GM21723 (cell line): ENCODE data around the gene TXNDC17.
"Not testable (repeated sequence)": the region's sequence is repeated elsewhere in the genome, so short reads cannot be mapped to it uniquely, and the experiment has no call there.

Experiments
- ATAC-seq: cut with Tn5 transposase; IDR thresholded peaks from one replicate; pipeline ENCODE4 v1.9.1; 2021; ENCODE audit warnings: mild to moderate bottlenecking, moderate library complexity; ENCODE audit not compliant: unreplicated experiment

The TXNDC17 gene

DNA sequence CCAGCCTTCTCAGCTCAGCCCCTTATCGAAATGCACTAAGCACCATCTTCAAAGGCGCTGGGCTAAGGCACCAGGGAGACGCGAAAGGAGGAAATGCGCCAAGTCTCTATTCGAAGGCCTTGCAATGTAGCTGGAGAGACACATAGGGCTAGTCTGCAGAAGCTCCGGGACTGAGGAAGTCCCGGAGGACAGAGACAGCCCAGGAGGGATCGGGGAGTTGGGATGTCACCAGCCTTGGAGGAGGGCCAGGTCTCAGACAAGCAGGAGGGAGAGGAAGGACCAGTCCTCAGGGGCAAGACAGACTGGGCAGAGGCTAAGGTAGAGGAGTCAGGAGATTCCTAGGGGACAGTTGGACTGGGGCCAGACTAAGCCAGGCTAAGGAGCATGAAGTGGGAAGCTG lies 19.2 kb downstream of the TXNDC17 start:
- no peak for ATAC-seq

DNA sequence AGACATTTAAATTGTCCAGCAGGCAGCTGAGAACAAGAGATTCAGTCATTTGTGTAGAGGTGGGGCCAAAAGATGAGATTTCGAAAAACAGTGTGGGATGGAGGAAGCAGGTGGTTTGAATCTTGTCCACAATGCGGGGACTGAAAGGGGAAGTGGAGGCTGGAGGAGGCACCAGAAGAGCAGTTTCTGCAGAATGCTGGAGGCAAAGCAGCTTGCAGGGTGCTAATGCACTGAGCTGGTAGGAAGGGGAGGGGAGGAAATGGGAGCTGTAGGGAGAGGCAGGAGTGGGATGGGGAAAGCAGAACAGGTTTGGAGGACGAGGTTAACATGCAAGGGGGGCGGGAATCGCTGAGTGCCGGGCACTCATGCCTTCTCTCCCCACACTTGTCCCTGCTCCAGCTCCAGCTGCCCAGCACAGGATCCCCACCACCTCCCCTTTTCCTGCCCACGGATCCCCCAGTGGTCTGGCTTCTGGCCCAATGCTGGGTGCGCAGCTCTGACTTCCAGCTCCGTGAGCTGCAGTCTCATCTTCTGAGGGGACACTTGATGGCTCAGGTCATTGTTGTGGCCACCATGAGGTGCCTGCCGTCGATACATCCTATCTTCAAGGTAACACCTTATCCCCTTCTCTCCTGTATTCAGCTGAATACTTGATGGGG lies 20.1 kb downstream of the TXNDC17 start:
- ATAC-seq, result peak; percentile 62

DNA sequence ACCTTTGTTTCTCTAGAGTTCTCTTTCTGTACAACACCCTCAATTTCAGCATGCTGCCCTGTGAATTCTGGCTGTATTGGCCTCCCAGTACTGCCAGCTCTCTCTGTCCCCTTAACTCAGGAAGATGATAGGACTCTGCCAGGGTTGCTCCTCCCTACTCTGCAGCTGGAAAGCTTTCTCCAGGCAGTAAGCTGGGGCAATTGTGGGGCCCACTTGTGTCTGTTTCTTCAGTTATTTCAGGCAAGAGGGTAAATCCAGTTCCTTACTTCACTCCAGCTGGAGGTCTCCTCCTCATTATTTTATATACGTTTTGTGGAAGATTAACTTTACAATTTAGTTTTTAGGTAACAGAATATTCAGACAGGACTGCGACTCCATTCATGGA lies 20.6 kb downstream of the TXNDC17 start:
- no peak for ATAC-seq

DNA sequence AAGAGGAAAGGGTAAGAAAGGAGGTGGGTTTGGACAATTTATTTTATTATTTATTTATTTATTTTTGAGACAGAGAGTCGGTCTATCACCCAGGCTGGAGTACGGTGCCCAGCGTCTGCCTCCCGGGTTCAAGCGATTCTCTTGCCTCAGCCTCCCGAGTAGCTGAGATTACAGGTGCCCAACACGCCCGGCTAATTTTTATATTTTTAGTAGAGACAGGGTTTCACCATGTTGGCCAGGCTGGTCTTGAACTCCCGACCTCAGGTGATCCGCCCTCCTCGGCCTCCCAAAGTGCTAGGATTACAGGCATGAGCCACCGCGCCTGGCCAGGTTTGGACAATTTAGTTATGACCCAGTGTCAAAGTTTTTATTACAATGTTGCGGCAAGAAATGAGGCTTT lies 22.3 kb downstream of the TXNDC17 start:
- ATAC-seq, result not testable (repeated sequence)

DNA sequence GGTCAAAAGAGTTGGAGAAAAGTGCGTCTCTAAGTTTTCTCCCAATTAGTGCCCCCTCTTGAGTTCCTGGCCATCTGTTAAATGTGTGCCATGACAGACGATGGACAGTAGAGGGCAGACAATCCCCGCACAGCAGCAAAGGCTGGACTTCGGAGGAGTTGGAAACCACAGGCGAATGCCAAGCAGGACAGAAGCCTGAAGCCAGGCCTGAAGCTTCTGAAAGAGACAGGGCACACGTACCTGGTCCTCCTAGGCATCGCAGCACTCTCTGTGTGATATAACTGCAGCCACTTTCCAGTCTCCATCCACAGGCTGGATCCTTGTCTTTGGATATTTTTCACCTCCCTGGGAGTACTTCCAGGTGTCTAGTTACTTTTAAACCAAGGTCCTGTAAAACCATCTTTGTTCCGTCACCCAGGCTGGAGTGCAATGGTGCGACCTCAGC lies 25.2 kb downstream of the TXNDC17 start:
- ATAC-seq, result no peak

DNA sequence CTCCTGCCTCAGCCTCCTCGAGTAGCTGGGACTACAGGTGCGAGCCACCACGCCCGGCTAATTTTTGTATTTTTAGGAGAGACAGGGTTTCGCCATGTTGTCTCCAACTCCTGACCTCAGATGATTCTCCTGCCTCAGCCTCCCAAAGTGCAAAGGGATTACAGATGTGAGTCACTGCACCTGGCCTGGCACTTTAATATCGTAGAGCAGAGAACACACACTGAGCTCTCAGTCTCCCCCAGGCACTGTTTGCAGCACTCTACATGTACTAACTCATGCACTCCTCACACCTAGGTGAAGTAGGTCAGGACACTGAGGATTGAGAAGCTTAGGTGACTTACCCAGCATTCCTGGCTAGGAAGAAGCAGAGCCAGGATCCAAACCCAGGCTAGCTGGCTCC lies 25.7 kb downstream of the TXNDC17 start:
- no peak for ATAC-seq

DNA sequence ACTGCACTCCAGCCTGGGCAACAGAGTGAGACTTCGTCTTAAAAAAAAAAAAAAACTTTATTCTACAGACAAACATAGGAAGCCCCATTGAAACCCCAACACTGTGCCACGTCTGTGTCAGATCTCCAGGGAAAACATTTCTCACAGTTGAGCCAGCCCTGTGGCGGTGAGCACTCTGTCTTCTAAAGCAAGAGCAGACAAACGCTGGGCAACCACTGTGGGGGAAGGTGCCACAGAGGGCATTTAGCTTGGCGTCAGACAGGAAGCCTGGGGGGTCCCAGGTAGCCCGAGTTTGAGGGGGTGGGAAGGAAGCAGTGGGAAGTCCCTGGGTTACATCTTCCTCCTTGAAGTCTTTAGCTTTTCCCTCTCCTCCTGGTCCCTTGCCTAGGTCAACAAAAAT lies 26.7 kb downstream of the TXNDC17 start:
- no peak for ATAC-seq

DNA sequence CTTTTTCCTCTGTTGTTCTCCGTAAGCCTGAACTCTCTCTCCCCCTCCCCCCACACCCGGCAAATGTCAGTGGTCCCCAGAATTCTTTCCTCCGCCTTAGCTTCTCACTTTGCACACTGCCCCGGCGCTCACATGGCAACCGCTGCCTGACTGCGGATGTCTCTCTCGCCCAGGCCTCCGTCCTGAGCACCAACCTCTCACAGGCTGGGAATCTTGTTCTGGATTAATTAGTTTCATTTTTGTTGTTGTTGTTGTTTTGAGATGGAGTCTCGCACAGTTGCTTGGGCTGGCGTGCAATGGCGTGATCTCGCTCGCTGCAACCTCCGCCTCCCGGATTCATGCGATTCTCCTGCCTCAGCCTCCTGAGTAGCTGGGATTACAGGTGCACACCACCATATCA lies 27.4 kb downstream of the TXNDC17 start:
- ATAC-seq, result no peak

DNA sequence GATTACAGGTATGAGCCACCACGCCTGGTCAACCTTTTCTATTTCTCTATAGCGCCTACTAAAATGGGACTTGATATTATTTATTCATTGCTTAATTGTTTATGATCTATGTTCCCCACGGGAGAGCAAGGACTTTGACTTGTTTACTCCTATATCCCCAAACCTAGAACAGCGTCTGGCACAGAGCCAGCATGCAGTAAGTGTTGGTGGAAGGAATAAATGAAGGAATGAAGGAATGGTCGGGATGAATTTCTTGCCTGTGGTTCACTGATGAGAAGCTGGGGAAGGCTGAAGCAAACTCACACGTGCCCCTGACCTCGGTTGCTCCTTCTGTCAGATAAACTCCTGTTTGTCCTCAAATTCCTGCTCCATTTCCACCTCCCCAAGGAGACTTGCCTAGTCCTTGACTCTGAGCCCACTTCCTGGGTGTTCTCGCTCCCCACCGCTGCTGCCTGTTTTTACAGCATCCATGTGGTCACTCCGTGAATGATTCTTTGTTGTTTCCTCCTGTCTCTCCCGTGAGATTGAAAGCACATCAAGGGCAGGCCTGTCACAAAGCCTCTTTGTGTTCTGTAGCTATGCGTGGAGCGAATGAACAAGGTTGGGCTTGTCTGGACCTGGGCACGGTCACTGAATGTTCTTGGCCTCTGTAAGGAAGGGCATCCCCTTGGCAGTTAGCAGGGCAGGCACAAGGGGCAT lies 28.0 kb downstream of the TXNDC17 start:
- ATAC-seq, result no peak

DNA sequence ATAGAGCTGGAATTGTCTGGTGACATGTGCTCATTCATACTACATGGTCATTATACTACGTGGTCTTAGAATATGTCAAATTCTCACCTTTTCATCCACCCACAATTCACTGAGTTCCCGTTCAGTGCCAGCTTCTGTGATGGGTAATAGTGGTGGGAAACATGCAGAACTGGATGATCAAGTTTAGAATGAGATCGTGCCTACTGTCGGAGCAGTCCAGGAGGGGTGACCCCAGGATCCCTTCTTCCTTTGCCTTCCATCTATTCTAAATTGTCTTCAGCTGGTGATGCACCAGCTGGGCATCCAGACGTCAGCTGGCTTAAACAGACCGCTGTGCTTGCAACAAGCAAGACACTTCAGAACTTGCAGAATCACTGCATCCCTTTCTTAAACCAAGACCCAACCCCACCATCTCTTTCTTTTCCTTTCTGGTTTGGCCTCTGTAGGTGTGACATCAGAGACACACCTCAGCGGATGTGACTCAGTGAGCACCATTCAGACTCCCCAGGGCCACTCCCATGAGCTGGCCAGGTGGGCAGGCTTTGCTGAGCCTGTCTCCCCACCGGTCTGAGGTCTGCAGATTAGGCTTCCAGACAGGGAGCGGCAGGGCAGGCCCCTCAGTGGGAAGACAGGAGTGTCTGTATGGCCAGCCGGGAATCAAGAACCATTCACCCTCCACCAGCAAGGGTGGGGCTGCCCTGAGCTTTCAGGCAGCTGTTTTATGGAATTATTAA lies 28.8 kb downstream of the TXNDC17 start:
- no peak for ATAC-seq

DNA sequence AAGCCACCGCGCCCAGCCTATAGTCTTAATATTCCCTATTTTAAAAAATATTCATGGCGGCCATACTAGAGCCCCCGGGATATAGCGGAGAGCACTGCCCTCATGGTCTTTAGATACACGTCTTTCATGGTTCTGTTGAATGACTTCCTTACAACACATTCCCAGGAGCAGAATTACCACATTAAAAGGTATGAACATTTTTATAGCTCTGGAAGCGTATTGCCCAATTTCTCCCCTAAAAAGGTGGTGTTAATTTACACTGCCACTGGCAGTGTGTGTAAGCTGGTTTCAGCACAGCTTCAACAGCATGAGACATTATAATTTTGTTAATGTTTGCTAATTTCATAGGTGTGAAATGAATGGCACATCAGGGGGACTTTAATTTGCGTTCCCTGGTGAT lies 29.7 kb downstream of the TXNDC17 start:
- no peak for ATAC-seq

DNA sequence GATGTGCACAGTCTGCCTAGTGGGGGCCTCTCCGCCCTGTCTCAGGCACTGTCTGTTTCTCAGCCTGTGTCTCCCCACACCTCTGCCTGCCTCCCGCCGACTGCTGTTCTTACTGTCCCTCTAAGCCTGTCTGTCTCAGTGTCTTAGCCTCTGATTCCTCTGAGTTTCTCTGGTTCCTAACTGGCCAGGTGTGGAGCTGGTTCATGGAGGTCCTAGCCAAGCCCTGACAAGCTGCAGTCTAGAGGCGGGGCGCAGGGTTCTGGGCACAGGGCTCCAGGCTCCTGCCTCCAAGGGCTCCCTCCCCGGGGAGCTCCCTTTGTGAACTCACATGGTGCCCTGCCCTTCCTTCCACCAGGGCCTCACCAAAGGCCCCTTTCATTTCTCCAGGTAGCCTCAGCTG lies 30.1 kb downstream of the TXNDC17 start:
- no peak for ATAC-seq

DNA sequence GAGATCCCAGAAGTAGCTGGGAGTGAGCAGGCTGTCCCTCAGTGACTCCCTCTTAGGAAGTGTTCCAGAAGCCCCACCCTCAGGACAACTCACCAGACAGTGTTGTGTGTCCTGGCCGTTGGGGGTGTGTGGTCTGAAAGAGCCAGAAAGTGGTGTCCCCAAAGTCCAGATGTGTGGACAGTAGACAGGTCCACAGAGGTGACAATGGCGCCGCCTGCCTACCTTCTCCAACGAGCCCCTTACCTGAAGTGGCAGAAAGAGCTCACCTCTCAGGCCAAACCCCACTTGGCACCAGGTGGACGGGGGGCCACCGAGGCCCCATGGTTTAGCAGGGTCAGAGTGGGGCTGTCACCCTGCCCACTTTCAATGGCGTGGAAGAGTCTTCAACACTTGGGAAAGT lies 30.6 kb downstream of the TXNDC17 start:
- no peak for ATAC-seq

DNA sequence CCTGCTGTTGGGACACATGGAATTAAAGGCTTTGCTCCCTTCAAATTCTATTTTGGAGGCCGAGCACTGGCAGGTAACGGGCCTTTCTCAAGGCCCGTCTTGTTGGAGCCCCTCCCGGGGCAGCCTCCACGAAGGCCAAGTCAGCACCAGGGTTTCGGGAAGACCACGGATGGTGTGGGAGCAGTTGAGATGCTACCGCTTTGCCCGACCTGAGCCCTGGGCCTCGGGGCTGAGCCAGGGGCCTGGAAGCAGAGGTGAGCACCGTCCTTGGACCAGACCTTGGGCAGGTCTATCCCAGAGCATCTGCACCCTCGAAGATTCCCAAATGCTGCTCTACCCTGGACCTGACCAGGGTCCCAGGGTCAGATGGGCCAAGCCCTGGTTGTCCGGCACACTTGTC lies 33.7 kb downstream of the TXNDC17 start:
- no peak for ATAC-seq

DNA sequence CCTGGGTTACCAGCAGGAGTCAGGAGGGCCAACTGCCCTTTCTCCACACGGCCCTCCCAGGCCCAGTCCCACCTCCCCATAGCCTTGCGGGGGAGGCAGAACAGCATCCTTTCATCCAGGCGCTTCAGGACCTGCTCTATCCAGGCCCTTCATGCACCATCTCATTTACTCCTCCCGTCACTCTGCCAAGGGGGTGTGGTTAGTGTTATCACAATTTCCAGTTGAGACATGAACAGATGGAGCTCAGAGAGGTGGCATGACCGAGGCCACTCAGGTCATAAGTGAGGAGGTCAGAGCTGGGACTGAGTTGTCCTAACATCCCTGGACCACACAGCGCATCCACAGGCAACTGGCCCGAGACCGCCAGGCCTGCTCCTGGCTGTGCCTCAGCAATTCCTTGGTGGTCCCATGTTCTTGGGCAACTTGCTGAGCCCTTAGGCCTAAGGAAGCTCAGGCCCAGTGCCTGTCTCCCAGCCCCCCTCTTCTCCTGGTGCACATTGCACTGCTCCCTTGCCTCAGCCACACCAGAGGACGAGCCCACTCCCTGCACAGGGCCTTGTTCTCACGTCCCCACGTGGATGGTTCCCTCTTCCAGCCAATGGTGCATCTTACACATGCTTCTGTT lies 34.5 kb downstream of the TXNDC17 start:
- ATAC-seq, result no peak

DNA sequence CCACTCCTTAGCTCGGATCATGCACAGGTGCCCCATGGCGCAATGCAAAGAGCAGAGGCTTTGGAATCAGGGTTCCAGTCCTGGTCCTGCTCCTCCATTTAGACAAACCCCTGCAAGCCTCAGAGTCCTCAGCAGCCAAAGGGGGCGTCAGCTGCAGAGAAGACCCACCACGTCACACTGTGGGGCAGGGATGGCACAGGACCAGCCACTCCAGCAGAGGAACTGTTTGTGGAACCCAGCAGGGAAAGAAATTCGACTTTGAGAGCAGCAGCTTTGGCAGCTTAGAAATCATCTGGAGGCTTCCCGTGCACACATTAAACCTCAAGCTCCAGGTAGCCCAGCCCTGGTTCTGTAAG lies 35.9 kb downstream of the TXNDC17 start:
- ATAC-seq, result no peak

DNA sequence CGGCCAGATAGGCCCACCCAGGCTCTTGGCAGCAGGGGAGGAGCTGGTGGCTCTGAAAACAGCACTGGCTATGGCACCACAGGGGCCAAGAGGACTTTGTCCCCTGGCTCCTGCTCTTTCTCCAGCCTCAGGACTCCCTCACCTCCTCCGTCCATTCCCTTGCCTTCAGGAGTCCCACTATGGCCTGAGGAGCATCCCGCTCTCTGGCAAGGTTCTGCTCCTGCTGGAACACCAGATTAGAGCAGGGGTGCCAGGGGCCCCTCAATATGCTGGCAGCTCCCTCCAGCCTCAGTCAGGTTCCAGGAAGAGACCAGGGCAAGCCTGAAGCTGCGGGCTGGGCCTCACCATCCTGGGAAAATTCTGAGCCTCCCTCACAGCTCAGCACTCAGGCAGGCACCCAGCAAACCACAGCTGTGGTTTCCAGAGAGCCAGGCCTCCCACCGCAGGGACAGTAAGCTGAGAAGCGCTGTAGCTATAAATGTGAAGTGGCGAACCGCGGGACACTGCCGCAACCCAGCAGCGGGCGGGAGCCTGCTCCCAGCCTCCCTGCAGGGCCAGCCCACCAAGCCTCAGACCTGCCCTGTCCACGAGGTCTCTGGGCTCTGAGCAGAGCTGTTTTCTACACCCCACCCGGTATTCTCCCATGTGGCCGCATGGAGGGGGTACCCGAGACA lies 36.4 kb downstream of the TXNDC17 start:
- ATAC-seq, result no peak

DNA sequence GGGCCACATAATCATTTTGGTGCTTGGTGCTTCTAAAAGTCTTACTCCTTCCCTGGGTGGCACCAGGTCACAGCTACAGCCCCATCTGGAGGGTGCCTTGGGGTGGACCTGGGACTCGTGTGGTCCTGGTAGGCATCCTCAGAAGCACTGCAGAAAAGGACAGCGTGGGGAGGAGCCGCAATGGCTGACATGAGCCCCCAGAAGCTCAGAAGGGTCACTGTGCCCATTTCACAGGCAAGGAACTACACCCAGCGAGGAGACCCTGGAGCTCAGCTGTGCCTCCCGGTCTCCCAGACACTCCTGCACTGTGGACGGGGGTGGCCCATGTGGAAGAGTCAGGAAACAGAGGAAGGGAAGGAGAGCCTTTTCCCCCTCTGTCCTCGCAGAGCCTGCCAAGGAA lies 37.1 kb downstream of the TXNDC17 start:
- no peak for ATAC-seq

DNA sequence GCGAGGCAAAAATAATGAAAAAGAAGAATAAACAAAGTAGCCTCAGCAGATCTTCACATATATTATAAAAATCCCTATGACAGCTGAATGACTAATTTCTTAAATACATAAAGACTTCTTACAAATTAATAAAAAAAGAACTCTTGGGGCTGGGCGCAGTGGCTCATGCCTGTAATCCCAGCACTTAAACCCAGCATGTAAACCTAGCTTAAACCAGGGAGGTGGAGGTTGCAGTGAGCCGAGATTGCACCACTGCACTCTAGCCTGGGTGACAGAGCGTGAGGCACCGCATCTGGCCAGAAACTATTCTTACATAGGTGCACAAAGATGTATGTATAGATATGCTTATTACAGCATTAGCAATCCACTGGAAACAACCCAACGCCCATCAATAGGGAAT lies 38.4 kb downstream of the TXNDC17 start:
- ATAC-seq, result no peak

DNA sequence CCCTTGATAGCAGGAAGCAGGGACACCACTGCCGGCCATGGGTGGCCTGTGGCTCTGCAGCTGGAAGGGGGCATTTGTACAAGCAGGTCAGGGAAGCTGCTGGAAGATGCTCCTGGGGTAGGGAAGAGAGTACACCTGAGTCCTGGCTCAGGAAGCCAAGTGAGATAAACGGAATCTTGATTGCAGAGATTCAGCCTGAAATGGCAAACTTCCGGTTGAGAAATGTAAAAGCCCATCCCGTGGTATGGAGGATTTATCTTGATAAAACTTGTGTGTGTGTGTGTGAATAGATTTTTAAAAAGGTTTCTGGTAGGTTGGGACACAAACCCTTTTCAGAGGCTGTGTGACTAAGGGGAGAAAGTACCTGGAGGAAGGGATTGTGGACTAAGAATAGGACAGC lies 40.3 kb downstream of the TXNDC17 start:
- ATAC-seq, result no peak

DNA sequence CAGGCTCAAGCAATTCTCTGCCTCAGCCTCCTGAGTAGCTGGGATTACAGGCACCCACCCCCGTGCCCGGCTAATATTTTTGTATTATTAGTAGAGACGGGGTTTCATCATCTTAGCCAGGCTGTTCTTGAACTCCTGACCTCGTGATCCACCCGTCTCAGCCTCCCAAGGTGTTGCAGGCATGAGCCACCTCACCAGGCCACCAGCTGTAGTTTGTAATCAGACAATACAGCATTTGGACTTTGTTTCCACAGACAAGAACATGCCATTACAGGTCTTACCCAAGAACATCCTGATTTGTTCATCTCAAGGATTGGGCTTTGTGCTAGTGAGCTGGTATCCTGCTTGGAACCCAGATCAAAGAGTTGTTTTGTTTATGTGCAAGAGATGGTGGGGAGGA lies 40.8 kb downstream of the TXNDC17 start:
- ATAC-seq, result no peak
